ENCODE measurements around the gene TRRAP.
A peak's percentile ranks its signal among the peaks of the same experiment; 100 is the strongest.
"Not testable (repeated sequence)": the region's sequence is repeated elsewhere in the genome, so short reads cannot be mapped to it uniquely, and the experiment has no call there.

Gene TRRAP

GRCh38 chr7:98878365-98879197, at the start of gene TRRAP:
Gene TRRAP, plus strand, starts transcription at chr7:98878532. Its CDS starts 2,619 bp downstream, at chr7:98881151.
- DNase-seq (ENCODE audit: low read depth, low spot score): no peak

GRCh38 chr7:98830972-98831548, 47.3 kb upstream of the TRRAP start:
- no peak for DNase-seq (ENCODE audit: low read depth, low spot score)

GRCh38 chr7:98831641-98832221, 46.6 kb upstream of the TRRAP start:
- DNase-seq (ENCODE audit: low read depth, low spot score): no peak

- no peak for DNase-seq (ENCODE audit: low read depth, low spot score)
Observed at GRCh38 chr7:98833022-98833421, 45.3 kb upstream of the TRRAP start.

- no peak for DNase-seq (ENCODE audit: low read depth, low spot score)
Observed at GRCh38 chr7:98834949-98835348, 43.4 kb upstream of the TRRAP start.

- DNase-seq (ENCODE audit: low read depth, low spot score): no peak
Observed at GRCh38 chr7:98836811-98837629, 41.3 kb upstream of the TRRAP start.

GRCh38 chr7:98837630-98837972, 40.7 kb upstream of the TRRAP start:
- DNase-seq (ENCODE audit: low read depth, low spot score): no peak

GRCh38 chr7:98840096-98840495, 38.2 kb upstream of the TRRAP start:
- no peak for DNase-seq (ENCODE audit: low read depth, low spot score)

- DNase-seq (ENCODE audit: low read depth, low spot score): no peak
Observed at GRCh38 chr7:98840722-98841121, 37.6 kb upstream of the TRRAP start.

- peak; percentile 15 for DNase-seq (ENCODE audit: low read depth, low spot score)
Observed at GRCh38 chr7:98841179-98841997, 36.9 kb upstream of the TRRAP start.

GRCh38 chr7:98842552-98842951, 35.8 kb upstream of the TRRAP start:
- DNase-seq (ENCODE audit: low read depth, low spot score): not testable (repeated sequence)

- no peak for DNase-seq (ENCODE audit: low read depth, low spot score)
Observed at GRCh38 chr7:98848918-98849317, 29.4 kb upstream of the TRRAP start.

- DNase-seq (ENCODE audit: low read depth, low spot score): no peak
Observed at GRCh38 chr7:98852826-98853225, 25.5 kb upstream of the TRRAP start.

GRCh38 chr7:98855610-98856422, 22.5 kb upstream of the TRRAP start:
- no peak for DNase-seq (ENCODE audit: low read depth, low spot score)

- no peak for DNase-seq (ENCODE audit: low read depth, low spot score)
Observed at GRCh38 chr7:98860071-98860470, 18.3 kb upstream of the TRRAP start.

- DNase-seq (ENCODE audit: low read depth, low spot score): no peak
Observed at GRCh38 chr7:98862203-98862602, 16.1 kb upstream of the TRRAP start.

- no peak for DNase-seq (ENCODE audit: low read depth, low spot score)
Observed at GRCh38 chr7:98862716-98863420, 15.5 kb upstream of the TRRAP start.

GRCh38 chr7:98863601-98864000, 14.7 kb upstream of the TRRAP start:
- DNase-seq (ENCODE audit: low read depth, low spot score): no peak

- no peak for DNase-seq (ENCODE audit: low read depth, low spot score)
Observed at GRCh38 chr7:98864731-98865453, 13.4 kb upstream of the TRRAP start.

All from brain pericyte (primary cell).